Peyer's patch (tissue), 4 donors: Measurements from ENCODE around the gene CCDC186.

Experiments used
- POLR2A ChIP-seq, 2 donors: fragments of 450-650 bp; IDR thresholded peaks; one replicate each; pipeline ENCODE4 v1.5.1; 2017; ENCODE audit warnings: antibody characterized with exemption in 2 of 2, mild to moderate bottlenecking in 2 of 2, moderate library complexity in 2 of 2
- TF ChIP-seq, protein P1 (sequence below), 6 experiments: fragments of 450-650 bp in 4 of 6; fragments of 200-600 bp in 2 of 6; sonication (generic) in 1 of 6; IDR thresholded peaks; one replicate each; pipeline ENCODE4 v1.5.1; 2017 to 2019; ENCODE audit warnings: antibody characterized with exemption in 6 of 6, mild to moderate bottlenecking in 3 of 6, moderate library complexity in 1 of 6

DNA sequence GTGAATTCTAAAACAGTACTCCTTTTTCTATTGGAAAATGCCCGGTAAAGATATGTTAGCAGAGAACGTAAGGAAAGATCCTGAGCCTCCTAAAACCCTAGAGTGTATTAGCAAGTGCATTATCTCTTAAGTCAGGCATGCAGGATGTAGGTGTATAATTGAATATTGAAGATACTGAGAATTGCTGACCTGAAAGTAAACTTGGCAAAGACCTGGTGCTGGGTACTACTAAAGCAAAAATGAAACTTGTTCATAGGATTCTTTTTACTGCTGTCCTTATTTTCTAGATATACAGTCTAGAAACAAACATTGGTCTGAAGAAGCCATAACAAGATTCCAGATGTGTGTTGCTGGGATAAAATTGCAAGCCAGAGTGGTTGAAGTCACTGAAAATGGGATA is 46.3 kb upstream of the CCDC186 start:
- TF ChIP-seq, protein P1, sequence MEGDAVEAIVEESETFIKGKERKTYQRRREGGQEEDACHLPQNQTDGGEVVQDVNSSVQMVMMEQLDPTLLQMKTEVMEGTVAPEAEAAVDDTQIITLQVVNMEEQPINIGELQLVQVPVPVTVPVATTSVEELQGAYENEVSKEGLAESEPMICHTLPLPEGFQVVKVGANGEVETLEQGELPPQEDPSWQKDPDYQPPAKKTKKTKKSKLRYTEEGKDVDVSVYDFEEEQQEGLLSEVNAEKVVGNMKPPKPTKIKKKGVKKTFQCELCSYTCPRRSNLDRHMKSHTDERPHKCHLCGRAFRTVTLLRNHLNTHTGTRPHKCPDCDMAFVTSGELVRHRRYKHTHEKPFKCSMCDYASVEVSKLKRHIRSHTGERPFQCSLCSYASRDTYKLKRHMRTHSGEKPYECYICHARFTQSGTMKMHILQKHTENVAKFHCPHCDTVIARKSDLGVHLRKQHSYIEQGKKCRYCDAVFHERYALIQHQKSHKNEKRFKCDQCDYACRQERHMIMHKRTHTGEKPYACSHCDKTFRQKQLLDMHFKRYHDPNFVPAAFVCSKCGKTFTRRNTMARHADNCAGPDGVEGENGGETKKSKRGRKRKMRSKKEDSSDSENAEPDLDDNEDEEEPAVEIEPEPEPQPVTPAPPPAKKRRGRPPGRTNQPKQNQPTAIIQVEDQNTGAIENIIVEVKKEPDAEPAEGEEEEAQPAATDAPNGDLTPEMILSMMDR (IDR thresholded peaks at IDR 0.05) = no peak
- no peak for TF ChIP-seq POLR2A (IDR thresholded peaks at IDR 0.05)
